ENCODE data around the gene ZMIZ1. TPM values are rescaled to one million over a fixed set of nuclear protein-coding genes. Genes with fewer than 3 reads are reported as not detected.

Gene ZMIZ1
- total RNA-seq, 2 experiments from 2014 or later: 14.6 to 15.5 TPM

DNA sequence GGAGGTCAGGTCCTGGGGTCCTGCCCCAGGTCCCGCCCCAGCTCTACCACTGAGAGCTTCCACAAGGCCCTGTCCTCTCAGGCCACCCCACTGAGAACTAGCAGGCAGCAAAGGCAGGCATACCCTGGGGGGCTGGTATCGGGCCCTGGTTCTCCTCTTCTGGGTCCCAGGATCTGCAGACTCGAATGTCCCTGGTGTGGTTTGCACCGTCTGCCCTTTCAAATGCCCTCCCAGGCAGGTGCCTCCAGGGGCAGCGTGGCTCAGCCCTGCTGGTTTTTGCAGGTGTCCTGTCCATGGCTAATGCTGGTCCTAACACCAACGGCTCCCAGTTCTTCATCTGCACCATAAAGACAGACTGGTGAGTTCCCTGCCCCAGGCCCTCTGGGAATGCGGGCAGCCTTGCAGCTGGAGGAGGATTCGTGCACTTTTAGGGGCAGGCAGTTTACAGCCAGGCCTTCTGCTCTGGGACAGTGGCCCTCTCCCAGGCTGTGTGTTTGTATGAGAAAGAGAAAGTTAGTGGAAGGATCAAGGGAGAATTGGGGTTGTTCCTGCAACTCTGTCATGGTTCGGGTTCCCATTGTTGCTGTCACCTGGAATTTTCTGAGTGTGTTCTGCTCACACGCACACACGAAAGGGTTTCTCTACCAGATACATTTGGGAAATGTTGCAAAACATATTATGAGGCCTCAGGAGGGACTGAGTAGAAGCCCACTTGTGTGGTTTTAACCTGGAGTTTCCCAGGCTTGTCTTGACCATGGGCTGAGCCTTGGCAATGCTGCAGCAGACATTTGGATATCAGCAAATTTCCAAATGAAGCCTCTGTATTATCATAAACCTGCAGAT is 283.5 kb downstream of the ZMIZ1 start:
- Mint-ChIP-seq H3K27me3 (no peaks in the 10 kb centered on the region), H3K4me3 (no peak overlapping the region), H3K36me3 (ENCODE audit: low read depth) (peaks cover 89% of the 10 kb centered on the region), H3K9me3 (no peaks in the 10 kb centered on the region), H3K27ac (no peak overlapping the region), H3K4me1 (ENCODE audit: low read depth) (peaks cover 23% of the 10 kb centered on the region)
- ChIA-PET CTCF (no interaction called here), POLR2A (no interaction called here)
- no peak overlapping the region for H3K4me3 ChIP-seq (ENCODE audit: low read length)
- DNase-seq (peak in 2 of 14 experiments; percentile 10 to 24), ATAC-seq (ENCODE audit: poor library complexity) (no peak)
- H3K9me3 ChIP-seq (ENCODE audit: control insufficient read depth in 1 of 2, insufficient read depth in 1 of 2, low read length in 2 of 2): no peaks in the 10 kb centered on the region
- H3K4me1 ChIP-seq (ENCODE audit: insufficient read depth, low read length): peaks cover 46% of the 10 kb centered on the region
- TF ChIP-seq, protein P1, sequence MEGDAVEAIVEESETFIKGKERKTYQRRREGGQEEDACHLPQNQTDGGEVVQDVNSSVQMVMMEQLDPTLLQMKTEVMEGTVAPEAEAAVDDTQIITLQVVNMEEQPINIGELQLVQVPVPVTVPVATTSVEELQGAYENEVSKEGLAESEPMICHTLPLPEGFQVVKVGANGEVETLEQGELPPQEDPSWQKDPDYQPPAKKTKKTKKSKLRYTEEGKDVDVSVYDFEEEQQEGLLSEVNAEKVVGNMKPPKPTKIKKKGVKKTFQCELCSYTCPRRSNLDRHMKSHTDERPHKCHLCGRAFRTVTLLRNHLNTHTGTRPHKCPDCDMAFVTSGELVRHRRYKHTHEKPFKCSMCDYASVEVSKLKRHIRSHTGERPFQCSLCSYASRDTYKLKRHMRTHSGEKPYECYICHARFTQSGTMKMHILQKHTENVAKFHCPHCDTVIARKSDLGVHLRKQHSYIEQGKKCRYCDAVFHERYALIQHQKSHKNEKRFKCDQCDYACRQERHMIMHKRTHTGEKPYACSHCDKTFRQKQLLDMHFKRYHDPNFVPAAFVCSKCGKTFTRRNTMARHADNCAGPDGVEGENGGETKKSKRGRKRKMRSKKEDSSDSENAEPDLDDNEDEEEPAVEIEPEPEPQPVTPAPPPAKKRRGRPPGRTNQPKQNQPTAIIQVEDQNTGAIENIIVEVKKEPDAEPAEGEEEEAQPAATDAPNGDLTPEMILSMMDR (IDR thresholded peaks at IDR 0.05): no peak
- H3K36me3 ChIP-seq (ENCODE audit: insufficient read depth, low read length): peaks cover 69% of the 10 kb centered on the region
- intact Hi-C loops (cut with DNase I, micrococcal nuclease): no loop called here
- H3K27me3 ChIP-seq (ENCODE audit: control insufficient read depth in 1 of 2, insufficient read depth in 2 of 2, low read length in 2 of 2): no peaks in the 10 kb centered on the region
- no peak overlapping the region for H3K27ac ChIP-seq (ENCODE audit: low read depth in 1 of 2, low read length in 2 of 2)

DNA sequence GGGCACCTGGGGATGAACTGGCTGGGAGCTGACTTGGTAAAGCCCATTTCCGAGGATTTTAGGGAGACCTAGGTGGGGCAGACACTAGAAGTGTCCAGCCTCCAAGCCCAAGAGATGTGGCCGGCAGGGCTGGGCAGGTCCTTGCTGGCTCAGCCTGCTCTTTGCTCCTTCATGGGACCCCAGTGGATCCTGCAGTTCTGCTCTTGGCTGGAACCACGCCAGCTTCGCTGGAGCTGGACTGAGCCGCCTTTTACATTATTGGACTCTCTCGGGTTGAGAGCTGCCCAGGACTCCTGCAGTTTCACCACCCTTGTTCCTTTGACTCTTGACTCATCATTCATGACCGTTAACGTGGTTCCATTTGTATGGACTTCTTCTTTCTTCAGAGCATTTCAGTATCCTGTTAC is 284.2 kb downstream of the ZMIZ1 start:
- Histone ChIP-seq H3K27me3 (ENCODE audit: control insufficient read depth in 1 of 2, insufficient read depth in 2 of 2, low read length in 2 of 2) (no peaks in the 10 kb centered on the region), H3K4me1 (ENCODE audit: insufficient read depth, low read length) (peaks cover 42% of the 10 kb centered on the region), H3K36me3 (ENCODE audit: insufficient read depth, low read length) (peaks cover 69% of the 10 kb centered on the region), H3K27ac (ENCODE audit: low read depth in 1 of 2, low read length in 2 of 2) (no peak overlapping the region), H3K4me3 (ENCODE audit: low read length) (no peak overlapping the region), H3K9me3 (ENCODE audit: control insufficient read depth in 1 of 2, insufficient read depth in 1 of 2, low read length in 2 of 2) (no peaks in the 10 kb centered on the region)
- H3K36me3 Mint-ChIP-seq (ENCODE audit: low read depth): peaks cover 93% of the 10 kb centered on the region
- TF ChIP-seq, protein P1 (IDR thresholded peaks at IDR 0.05): no peak
- no peak overlapping the region for H3K27ac Mint-ChIP-seq
- no peak overlapping the region for H3K4me3 Mint-ChIP-seq
- CTCF ChIA-PET: no interaction called here
- intact Hi-C loops (cut with DNase I, micrococcal nuclease): no loop called here
- DNase-seq: peak in 3 of 14 experiments; percentile 6 to 34 (median 31)
- POLR2A ChIA-PET: no interaction called here
- no peak for ATAC-seq (ENCODE audit: poor library complexity)
- no peaks in the 10 kb centered on the region for H3K9me3 Mint-ChIP-seq
- H3K4me1 Mint-ChIP-seq (ENCODE audit: low read depth): peaks cover 22% of the 10 kb centered on the region
- H3K27me3 Mint-ChIP-seq: no peaks in the 10 kb centered on the region

DNA sequence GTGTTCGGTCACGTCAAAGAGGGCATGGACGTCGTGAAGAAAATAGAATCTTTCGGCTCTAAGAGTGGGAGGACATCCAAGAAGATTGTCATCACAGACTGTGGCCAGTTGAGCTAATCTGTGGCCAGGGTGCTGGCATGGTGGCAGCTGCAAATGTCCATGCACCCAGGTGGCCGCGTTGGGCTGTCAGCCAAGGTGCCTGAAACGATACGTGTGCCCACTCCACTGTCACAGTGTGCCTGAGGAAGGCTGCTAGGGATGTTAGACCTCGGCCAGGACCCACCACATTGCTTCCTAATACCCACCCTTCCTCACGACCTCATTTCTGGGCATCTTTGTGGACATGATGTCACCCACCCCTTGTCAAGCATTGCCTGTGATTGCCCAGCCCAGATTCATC is 285.0 kb downstream of the ZMIZ1 start:
- Mint-ChIP-seq H3K9me3 (no peaks in the 10 kb centered on the region), H3K4me3 (no peak overlapping the region), H3K4me1 (ENCODE audit: low read depth) (peaks cover 14% of the 10 kb centered on the region), H3K27me3 (no peaks in the 10 kb centered on the region), H3K27ac (no peak overlapping the region), H3K36me3 (ENCODE audit: low read depth) (peaks cover 94% of the 10 kb centered on the region)
- ATAC-seq (ENCODE audit: poor library complexity) (no peak), DNase-seq (peak in 2 of 14 experiments; percentile 11 to 16)
- Histone ChIP-seq H3K27me3 (ENCODE audit: control insufficient read depth in 1 of 2, insufficient read depth in 2 of 2, low read length in 2 of 2) (no peaks in the 10 kb centered on the region), H3K4me3 (ENCODE audit: low read length) (no peak overlapping the region), H3K9me3 (ENCODE audit: control insufficient read depth in 1 of 2, insufficient read depth in 1 of 2, low read length in 2 of 2) (no peaks in the 10 kb centered on the region), H3K4me1 (ENCODE audit: insufficient read depth, low read length) (peaks cover 35% of the 10 kb centered on the region), H3K36me3 (ENCODE audit: insufficient read depth, low read length) (peaks cover 69% of the 10 kb centered on the region), H3K27ac (ENCODE audit: low read depth in 1 of 2, low read length in 2 of 2) (no peak overlapping the region)
- TF ChIP-seq, protein P1 (IDR thresholded peaks at IDR 0.05): no peak
- CTCF ChIA-PET: no interaction called here
- POLR2A ChIA-PET: no interaction called here
- intact Hi-C loops (cut with DNase I, micrococcal nuclease): no loop called here

All from CD4-positive, alpha-beta T cell (primary cell).